ENCODE results near the gene INTS13. TPM values are rescaled to one million over a fixed set of nuclear protein-coding genes. Genes with fewer than 3 reads are reported as not detected.
A peak's percentile ranks its signal among the peaks of the same experiment; 100 is the strongest.
"Not testable (repeated sequence)": the region's sequence is repeated elsewhere in the genome, so short reads cannot be mapped to it uniquely, and the experiment has no call there.

The INTS13 gene, protein sequence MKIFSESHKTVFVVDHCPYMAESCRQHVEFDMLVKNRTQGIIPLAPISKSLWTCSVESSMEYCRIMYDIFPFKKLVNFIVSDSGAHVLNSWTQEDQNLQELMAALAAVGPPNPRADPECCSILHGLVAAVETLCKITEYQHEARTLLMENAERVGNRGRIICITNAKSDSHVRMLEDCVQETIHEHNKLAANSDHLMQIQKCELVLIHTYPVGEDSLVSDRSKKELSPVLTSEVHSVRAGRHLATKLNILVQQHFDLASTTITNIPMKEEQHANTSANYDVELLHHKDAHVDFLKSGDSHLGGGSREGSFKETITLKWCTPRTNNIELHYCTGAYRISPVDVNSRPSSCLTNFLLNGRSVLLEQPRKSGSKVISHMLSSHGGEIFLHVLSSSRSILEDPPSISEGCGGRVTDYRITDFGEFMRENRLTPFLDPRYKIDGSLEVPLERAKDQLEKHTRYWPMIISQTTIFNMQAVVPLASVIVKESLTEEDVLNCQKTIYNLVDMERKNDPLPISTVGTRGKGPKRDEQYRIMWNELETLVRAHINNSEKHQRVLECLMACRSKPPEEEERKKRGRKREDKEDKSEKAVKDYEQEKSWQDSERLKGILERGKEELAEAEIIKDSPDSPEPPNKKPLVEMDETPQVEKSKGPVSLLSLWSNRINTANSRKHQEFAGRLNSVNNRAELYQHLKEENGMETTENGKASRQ
- total RNA-seq: 20.2 TPM

DNA sequence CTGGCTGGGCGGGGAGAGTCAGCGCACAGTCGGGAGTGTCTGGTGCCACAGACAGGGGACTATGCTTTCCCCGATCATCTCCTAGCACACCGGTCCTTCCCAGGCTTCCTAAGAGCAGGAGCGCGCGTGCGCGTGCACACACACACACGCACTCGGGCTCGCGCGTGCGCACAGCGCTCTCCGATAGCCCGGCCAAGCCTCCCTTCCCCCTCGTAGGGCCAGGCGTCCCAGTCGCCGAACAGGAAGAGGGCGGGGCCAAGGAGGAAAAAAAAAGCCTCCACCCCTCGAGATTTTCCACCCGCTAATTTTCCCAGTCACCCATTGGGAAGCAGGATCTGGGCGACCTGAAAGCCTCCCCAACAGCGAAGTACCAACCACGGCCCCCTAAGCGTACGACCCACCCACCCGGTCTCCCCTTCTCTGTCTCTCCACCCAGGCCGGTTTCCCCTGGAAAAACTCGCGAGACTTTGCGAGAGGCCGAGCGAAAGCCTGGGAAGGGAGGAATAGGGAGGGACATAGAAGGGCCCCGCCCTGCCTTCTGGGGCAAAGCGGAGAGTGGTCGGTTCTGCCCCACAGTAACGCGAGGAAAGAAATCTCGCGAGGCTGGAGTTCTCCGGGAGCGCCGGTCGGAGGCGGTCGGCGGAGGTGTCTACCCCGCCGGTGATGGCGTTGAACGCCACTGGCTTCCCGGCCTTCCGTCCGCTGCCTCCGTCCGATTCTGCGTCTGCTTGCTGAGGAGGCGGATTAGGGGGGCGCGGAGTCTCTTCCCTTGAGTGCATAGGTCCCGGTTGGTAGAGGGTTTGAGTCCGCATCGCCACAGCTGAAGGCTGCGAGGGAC lies at the start of gene INTS13, which contains the start of gene FGFR1OP2:
Gene INTS13, minus strand, starts transcription at position 119 of the 838 bp plus-strand sequence. CDS start 1,178 bp downstream, outside the sequence.
Gene FGFR1OP2, plus strand, starts transcription at position 608 of the 838 bp plus-strand sequence. CDS start 15,689 bp downstream, outside the sequence.
- peak; percentile 98 for ATAC-seq

DNA sequence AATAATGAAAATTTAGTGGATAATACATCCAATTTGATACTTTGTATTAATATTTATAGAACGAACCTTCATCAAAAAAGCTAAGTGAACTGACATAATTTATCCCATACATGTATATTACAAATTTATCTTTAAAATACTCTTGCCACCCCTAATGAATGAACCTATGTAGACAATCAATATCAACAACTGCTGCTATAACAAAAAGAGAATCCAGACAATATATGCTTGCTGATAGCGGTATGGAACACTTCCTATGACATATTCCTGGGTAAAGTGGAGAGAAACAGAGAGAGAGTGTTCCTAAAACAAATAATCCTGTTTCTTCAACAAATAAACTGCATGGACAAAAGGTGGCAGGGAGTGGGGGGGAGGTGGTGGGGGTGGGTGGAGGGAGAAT lies 45.1 kb upstream of the INTS13 start:
- ATAC-seq: no peak

DNA sequence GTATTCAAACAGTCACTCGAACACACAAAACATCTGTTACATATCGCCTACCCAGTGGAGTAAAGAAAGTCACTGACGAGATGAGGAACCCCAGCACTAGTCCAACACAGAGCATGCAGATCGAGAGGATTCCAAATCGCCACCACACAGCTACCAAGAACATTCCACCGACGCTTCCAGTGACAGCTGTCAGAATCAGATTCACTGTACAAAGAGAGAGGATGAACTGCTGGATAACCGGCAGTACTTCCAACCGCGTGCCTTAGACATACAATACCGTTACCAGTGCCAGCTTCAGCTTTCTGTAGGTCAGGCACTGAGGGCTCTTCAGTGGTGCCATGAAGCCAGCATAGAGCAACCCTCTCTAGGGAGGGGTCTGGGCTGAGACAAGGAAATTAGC lies 42.0 kb upstream of the INTS13 start:
- ATAC-seq: no peak

DNA sequence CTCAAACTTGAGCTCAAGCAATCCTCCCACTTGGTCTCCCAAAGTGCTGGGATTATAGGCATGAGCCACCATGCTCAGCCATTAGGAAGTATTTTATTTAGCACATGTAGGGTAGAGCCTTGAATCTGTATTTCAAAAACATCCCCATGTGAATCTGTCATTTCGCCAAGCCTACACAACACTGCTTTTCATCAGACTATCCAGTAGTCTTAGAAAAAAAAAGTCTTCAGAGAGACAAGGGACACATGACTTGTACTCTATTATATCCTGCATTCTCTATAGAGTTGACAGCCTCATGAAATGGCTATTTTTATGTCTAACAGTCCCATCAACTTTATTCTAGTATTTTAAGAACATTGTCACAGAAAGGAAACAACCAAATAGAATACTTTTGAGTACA lies 41.0 kb upstream of the INTS13 start:
- ATAC-seq: no peak

DNA sequence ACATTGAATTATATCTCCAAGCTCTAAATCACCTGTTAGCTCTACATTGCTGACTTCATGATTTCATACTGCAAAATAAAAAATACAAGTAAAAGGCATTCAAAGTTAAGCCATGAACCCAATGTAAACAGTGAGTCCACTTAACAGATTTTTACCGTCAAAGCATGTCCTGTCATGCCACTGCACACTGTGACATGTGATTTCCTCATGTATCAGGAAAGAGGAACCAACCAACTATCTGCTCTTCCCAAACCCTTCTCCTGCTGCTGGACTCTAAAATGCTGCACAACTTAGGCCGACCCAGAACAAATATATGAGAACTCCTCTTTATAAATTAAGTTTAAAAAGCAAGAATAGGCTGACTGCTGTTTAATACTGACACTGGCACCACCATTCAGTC lies 38.9 kb upstream of the INTS13 start:
- ATAC-seq: peak; percentile 71

DNA sequence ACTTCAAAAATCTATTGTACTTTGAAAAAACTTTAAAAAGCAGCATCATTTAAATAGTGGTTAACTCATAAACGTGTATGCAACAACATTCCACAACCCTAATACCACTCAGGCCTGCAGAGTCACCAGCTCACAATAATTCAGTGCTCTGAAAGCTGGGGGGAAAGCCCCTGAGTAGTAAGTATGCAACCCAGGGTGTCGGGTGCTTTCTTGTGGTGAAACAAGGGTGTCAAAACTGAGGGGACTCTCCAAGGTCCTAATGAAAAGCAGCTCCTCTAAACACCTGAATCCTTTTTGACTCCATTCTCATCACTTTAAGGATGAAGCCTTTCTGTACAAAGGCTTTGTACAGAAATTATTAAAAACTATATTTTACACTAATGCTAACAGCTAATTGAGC lies 34.2 kb upstream of the INTS13 start:
- no peak for ATAC-seq

DNA sequence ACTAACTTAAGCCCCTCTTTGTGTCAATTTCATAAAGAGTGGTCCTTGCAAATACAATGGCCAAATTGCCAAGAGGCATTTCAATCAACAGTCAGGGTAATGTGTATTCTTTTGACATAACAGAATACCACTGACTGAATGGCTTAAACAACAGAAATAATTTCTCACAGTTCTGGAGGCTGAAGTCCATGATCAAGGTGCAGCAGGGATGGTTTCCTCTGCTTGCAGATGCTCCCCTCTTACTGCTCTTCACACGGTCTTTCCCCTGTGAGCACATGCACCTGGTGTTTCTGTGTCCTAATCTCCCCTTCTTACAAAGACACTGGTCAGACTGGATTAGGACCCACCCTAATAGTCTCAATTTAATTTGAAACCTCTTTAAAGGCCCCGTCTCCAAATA lies 32.4 kb upstream of the INTS13 start:
- no peak for ATAC-seq

DNA sequence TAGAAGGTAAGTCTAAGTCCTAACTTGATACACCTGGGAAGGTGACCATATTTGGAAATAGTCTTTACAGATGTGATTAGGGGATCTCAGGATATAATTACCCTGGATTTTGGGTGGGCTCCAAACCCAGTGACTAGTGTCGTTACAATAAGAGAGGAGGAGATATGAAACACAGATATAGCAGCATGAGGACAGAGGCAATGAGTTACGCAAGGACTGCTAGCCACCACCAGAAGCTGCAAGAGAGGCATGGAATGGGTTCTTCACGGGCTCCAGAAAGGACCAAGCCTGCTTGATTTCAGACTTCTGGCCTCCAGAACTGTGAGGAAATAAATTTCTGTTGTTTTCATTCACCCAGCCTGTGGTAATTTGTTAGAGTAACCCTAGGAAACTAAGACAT lies 29.1 kb upstream of the INTS13 start:
- no peak for ATAC-seq

DNA sequence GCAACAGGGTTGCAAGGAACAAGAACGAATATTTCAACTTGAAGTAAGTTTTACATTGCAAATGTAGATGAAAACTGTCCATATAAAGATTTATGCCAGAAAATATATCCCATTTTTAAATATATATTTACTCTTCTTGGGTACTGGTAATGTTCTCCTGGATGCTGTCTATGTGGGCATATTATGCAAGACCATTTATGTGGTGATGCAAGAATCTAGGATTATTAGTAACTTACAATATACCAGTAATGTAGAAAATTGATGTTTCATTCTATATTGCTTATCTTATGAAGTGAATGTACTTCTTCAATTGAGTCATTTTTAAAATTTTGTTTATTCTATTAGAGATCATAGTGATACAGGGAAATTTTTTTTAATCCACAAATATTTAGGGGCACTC lies 25.6 kb upstream of the INTS13 start:
- no peak for ATAC-seq

DNA sequence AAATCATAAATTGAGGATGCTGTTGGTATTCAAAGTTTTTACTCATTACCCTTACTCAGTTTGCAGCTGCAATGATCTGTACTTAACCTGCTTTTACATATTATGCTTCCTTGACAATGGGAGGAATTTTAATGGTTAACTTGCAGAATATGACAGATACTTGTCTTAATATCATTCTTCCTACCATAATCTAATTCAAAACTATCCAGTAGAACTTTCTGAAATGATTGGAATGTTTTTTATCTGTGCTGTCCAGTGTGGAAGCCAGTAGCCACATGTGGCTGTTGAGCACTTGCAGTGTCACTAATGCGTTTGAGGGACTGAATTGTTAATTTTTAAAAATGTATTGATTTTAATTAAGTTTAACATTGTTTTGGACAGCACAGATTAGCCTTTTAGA lies 24.0 kb upstream of the INTS13 start:
- no peak for ATAC-seq

DNA sequence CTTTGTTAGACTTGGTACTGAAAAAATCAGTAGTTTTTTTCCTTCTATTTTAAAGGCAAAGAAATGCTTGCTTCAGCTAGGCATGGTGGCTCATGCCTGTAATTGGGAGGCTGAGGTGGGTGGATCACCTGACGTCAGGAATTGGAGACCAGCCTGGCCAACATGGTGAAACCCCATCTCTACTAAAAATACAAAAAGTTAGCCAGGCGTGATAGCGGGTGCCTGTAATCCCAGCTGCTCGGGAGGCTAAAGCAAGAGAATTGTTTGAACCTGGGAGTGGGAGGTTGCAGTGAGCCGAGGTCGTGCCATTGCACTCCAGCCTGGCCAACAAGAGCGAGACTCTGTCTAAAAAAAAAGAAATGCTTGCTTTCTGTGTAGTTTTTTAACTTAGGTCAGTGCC lies 23.6 kb upstream of the INTS13 start:
- ATAC-seq: not testable (repeated sequence)

DNA sequence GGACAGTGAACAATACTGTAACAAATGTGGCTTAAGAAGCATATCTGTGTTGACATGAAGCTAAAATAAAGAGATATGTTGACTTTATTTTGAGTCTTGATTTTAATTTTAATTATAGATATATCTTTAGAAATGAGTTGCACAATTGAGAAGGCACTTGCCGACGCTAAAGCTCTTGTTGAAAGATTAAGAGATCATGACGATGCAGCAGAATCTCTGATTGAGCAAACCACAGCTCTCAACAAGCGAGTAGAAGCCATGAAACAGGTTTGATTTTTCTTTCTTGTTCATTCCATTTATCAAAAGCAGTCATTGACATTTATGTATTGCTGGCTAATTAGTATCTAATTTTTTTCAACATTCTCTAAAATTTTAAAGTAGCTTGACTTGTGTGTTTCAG lies 16.2 kb upstream of the INTS13 start:
- ATAC-seq: no peak

DNA sequence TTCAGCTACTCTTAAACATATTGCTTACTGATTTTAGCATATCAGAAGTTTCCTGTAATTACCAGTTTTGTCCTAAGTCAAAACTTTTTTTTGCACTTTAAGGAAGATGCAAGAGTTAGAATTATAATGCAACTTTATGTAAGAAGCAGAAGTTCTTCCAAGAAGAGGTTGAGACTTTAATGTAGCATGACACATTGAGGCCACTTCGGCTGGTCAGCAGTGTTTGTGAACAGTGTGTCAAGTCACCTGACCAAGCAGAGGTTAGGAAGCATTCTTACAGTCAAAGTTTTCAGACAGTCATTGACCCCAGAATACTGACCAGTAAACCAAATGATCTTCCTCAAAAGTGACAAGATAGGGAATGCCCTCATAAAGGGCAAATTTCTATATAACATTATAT lies 15.7 kb upstream of the INTS13 start:
- no peak for ATAC-seq

DNA sequence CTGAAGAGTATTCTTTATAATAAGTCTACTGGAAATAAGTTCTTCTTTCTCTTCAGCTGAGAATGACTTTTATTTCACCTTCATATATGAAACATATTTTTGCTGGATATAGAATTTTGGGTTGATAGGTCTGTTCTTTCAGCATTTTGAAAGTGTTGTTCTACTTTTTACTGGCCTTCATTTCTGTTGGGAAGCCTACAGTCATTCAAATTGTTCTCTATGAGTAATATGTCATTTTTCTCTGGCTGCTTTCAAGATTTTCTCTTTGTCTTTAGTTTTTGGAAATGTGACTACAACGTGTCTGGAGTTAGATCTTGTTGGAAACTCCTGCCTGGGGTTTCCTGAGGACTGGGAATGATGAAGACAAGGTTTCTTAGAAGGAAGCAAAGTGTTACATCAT lies 10.5 kb upstream of the INTS13 start:
- no peak for ATAC-seq

DNA sequence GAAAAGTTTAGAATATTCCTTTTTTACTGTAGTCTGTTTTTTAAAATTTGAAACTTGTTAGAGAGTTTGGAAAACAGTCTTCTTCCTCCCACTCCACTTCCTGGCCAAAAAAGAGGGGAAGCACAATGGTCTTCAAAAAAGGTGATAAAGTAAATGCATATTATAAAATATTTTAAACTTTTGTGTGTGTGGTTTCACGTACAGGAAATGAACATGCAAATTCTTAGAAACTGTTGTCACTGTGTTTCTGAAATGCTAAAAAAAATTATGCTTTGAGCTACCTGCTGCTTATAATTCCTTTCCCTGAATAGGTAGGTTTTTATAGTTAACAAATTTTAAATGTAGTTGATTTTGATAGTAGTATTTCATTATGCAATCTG lies 3.4 kb upstream of the INTS13 start:
- ATAC-seq: no peak

DNA sequence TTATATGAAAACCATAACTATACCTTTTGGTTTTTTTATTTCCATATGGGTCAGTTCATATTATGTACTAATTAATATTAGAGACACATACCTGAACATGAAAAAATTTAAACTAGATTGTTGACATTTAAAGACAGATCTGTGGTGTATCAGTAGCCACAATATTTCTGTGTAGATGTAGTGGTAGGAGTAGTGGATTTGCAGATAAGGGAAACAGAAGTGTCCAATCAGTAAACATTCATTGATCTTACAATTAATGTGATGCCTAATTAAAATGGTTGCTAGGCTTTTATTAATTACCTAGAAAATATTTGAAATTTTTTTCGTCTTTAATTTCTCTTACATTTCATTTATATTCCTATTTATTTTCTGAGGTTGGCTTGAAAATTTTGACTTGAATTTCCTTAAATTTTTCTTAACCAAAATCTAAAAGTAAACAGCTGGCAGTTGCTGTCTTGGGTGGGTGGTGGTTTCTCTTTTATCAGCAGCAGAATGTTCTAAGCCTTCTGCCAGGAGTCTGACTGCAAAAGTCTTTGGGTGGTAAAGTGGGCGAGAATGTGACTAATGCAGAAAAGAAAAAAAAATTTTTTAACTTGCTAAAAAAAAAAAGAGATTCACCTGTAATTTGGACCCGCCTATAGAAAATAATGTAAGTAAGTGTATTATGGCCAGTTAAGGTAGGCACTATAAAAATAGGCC lies 2.9 kb upstream of the INTS13 start:
- ATAC-seq: no peak

DNA sequence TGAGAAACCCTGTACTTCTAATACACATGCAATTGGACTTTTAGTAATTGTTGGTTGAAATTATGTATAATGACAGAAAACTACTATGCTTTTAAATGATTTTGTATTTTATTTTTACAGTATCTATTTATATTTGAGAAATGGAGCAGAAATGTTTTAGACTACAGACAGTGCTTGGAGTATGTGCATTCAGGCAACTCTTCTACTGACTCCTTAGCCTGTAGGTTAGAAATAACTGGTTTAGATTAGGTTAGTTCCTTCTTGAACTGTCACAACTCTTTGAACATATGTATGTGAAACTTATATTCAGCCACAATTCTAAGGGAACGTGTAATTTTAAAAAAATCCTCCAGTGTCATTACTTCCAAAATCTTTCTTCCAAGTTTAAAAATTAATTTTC lies 2.2 kb upstream of the INTS13 start:
- no peak for ATAC-seq

DNA sequence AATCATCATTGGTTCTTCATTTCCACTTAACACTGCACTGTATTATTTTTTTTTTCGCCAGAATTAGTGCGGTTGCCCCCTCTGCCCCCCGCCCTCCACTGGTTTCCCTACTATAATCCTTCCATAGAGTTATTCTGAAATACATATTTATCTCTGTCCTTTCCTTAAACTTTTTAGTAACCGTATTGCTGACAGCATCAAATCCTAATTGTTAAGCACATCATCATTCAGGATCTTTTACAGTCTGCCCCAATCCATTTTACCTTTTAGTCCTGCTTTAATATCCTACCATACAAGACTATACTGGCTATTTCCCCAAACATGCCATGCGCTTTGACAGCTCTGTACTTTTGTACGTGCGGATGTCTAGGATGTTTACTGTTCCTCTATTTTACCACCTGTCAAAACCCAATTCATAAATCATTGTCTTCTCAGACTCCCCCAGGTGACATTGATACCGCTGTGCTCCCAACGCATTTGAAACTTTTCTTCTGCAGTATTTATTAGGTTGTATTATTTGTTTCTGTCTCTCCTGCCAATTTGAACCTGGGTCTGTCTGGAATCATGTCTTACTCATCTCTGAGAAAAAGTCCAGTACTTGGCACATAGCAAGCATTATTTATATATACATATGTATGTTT lies 1.5 kb upstream of the INTS13 start:
- no peak for ATAC-seq

DNA sequence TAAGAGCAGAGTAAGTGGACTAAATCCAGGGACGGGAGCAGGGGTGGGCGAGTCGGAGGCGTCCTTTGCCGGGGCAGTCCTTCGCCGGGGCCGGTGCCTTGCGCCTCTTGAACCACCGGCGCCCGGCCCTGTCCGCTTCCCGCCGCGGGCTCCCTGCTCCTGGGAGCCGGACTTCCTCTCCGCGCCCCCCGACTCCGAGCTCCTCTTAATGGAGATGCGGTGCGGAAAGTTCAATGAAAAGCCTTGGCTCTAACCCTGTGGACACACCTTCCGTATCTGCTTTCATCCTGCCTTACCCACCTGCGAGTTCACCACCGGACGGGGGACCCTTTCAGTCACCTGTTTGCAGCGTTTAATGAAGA lies 901 bp upstream of the INTS13 start:
- peak; percentile 11 for ATAC-seq

DNA sequence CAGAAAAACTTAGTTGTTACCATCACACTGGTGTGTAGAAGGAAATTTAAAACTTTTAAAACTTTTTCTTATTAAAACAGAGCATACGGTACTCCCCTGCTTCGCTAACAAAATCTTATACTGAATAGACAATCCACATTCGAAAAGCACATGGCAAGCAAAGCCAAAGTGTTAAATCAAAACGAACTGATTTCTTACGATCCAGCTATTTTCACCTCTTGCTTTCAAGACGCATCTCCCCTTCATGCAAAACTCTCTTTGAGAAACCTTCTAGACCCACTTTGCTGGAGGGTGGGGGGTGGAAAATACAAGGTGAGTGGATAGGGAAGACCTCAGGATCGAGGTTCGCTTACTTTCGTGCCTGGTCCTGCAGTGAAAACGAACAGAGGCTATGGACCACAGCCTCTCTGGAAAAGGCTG lies 328 bp downstream of the INTS13 start:
- no peak for ATAC-seq

DNA sequence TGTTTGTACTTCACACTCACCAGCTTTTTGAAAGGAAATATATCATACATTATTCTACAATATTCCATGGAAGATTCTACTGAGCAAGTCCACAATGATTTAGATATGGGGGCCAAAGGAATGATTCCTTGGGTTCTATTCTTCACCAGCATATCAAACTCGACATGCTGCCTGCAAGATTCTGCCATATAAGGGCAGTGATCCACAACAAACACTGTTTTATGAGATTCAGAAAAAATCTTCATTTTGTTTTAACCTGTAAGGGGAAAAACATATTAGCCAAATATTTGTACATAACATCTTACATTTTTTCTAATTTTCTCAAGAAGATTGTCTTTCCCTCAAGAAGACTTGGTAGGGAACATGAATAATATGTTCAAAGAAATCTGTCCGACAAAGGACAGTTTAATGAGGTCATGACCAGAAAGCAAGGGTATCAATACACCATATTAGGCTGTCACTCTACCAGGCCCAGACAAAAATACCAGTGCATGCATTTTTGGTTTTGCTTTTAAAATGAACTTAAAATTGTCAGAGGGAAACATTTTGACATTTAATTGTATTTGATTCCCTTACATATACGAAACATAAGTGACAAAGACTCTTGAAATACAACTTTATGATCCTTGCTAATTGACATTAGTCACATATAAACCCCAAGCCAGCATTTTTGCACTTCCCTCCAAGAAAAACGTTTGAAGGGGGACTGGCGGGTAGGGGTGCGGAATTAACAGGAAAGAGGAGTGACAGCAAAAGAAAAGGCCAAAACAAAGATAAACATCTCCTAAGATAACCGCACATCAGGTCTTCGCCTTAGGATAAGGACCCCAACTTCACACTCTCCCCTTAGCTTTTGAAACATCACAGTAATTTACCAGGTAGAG lies 980 bp downstream of the INTS13 start:
- ATAC-seq: no peak
